GM19467 (cell line): ENCODE data around the gene DHRS12.
A peak's percentile ranks its signal among the peaks of the same experiment; 100 is the strongest.

ENCODE experiments used
- ATAC-seq: cut with Tn5 transposase; IDR thresholded peaks from one replicate; pipeline ENCODE4 v1.9.1; 2021; ENCODE audit warnings: mild to moderate bottlenecking, moderate library complexity; ENCODE audit not compliant: unreplicated experiment

The DHRS12 gene

GRCh38 chr13:51811920-51812451 is 8.0 kb upstream of the DHRS12 start:
- ATAC-seq: no peak

- no peak for ATAC-seq
Measured at GRCh38 chr13:51811046-51811445, 7.1 kb upstream of the DHRS12 start.

GRCh38 chr13:51808811-51809210 is 4.8 kb upstream of the DHRS12 start:
- no peak for ATAC-seq

GRCh38 chr13:51807041-51807440 is 3.1 kb upstream of the DHRS12 start:
- no peak for ATAC-seq

- ATAC-seq: no peak
Measured at GRCh38 chr13:51806566-51806965, 2.6 kb upstream of the DHRS12 start.

GRCh38 chr13:51805925-51806324 is 2.0 kb upstream of the DHRS12 start:
- ATAC-seq: no peak

GRCh38 chr13:51805313-51805712 is 1.4 kb upstream of the DHRS12 start:
- no peak for ATAC-seq

GRCh38 chr13:51804295-51805172 is 571 bp upstream of the DHRS12 start:
- no peak for ATAC-seq

- no peak for ATAC-seq
Measured at GRCh38 chr13:51802631-51803418, 1.1 kb downstream of the DHRS12 start.

GRCh38 chr13:51801631-51802099 is 2.3 kb downstream of the DHRS12 start:
- no peak for ATAC-seq

GRCh38 chr13:51800486-51800885 is 3.5 kb downstream of the DHRS12 start:
- no peak for ATAC-seq

GRCh38 chr13:51799261-51799660 is 4.7 kb downstream of the DHRS12 start:
- ATAC-seq: no peak

- ATAC-seq: peak; percentile 40
Measured at GRCh38 chr13:51797664-51798488, 6.1 kb downstream of the DHRS12 start.

- ATAC-seq: no peak
Measured at GRCh38 chr13:51796546-51796945, 7.4 kb downstream of the DHRS12 start.

- ATAC-seq: no peak
Measured at GRCh38 chr13:51795419-51795818, 8.5 kb downstream of the DHRS12 start.

- no peak for ATAC-seq
Measured at GRCh38 chr13:51794964-51795363, 9.0 kb downstream of the DHRS12 start.

- peak; percentile 47 for ATAC-seq
Measured at GRCh38 chr13:51793570-51794271, 10.2 kb downstream of the DHRS12 start.

- ATAC-seq: no peak
Measured at GRCh38 chr13:51786425-51787265, 17.3 kb downstream of the DHRS12 start.

GRCh38 chr13:51785712-51786424 is 18.1 kb downstream of the DHRS12 start:
- no peak for ATAC-seq
